Measurements from ENCODE around the gene CCR6.

DNA sequence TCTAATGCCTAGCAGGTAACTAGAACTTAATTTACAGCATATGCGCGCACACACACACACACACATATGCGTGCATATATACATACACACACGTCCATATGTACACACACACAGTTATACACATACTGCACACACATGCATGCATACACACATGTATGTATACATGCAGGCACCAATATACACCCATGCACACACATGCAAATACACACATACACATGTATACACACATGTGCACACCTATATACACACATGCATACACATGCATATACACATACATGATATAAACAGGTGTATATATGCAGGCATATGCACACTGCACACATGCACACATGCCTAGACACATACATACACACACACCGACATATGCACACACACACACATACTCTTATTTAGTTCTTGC is 1.9 kb downstream of the CCR6 start:
- TF ChIP-seq REST (IDR thresholded peaks at IDR 0.05; ENCODE audit: insufficient replicate concordance, low read depth) (no peak), POLR2AphosphoS5 (IDR thresholded peaks at IDR 0.05; ENCODE audit: low read depth) (no peak), GABPA (IDR thresholded peaks at IDR 0.05; ENCODE audit: low read depth) (no peak)
- TF ChIP-seq, protein P1, sequence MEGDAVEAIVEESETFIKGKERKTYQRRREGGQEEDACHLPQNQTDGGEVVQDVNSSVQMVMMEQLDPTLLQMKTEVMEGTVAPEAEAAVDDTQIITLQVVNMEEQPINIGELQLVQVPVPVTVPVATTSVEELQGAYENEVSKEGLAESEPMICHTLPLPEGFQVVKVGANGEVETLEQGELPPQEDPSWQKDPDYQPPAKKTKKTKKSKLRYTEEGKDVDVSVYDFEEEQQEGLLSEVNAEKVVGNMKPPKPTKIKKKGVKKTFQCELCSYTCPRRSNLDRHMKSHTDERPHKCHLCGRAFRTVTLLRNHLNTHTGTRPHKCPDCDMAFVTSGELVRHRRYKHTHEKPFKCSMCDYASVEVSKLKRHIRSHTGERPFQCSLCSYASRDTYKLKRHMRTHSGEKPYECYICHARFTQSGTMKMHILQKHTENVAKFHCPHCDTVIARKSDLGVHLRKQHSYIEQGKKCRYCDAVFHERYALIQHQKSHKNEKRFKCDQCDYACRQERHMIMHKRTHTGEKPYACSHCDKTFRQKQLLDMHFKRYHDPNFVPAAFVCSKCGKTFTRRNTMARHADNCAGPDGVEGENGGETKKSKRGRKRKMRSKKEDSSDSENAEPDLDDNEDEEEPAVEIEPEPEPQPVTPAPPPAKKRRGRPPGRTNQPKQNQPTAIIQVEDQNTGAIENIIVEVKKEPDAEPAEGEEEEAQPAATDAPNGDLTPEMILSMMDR (IDR thresholded peaks at IDR 0.05; ENCODE audit: insufficient read depth, low read length) = no peak
